NT2/D1 (cell line): ENCODE data around the gene WNT3A.
"Not testable (repeated sequence)": the region's sequence is repeated elsewhere in the genome, so short reads cannot be mapped to it uniquely, and the experiment has no call there.

Source experiments
- SUZ12 ChIP-seq: IDR thresholded peaks from 2 replicates; pipeline ENCODE4 v1.6.1; 2011; ENCODE audit not compliant: insufficient read length, insufficient read depth; ENCODE audit errors: extremely low read depth
- YY1 ChIP-seq: IDR thresholded peaks from 2 replicates; pipeline ENCODE4 v1.6.1; 2011; ENCODE audit not compliant: insufficient read length, insufficient read depth
- ZNF274 ChIP-seq: IDR thresholded peaks from 2 replicates; pipeline ENCODE4 v1.6.1; 2011; ENCODE audit warnings: mild to moderate bottlenecking, low read depth, low read length

GRCh38 chr1:227972843-227973374 is 33.9 kb upstream of the WNT3A start:
- not testable (repeated sequence) for TF ChIP-seq SUZ12, YY1, ZNF274
